GM06990 (cell line): ENCODE measurements around the gene CACNA1A.
"Not testable (repeated sequence)": the region's sequence is repeated elsewhere in the genome, so short reads cannot be mapped to it uniquely, and the experiment has no call there.

ENCODE experiments used
- DNase-seq: peaks from one replicate; pipeline ENCODE4 v3.0.0-alpha.2; 2011; ENCODE audit not compliant: insufficient read length; ENCODE audit errors: extremely low read depth
- H3K27me3 ChIP-seq: replicated peaks from 2 replicates; pipeline ENCODE4 v1.6.0; 2011; ENCODE audit warnings: low read length; ENCODE audit not compliant: control insufficient read depth, insufficient read depth
- H3K36me3 ChIP-seq: 2 replicates; pipeline ENCODE4 v1.5.1; 2011; ENCODE audit warnings: low read length; ENCODE audit not compliant: control insufficient read depth, insufficient read depth
- H3K4me3 ChIP-seq: replicated peaks from 2 replicates; pipeline ENCODE4 v1.5.1; 2011; ENCODE audit warnings: low read depth, mild to moderate bottlenecking, control low read depth, low read length
- TF ChIP-seq, protein P1 (sequence below): IDR thresholded peaks from 2 replicates; pipeline ENCODE4 v1.5.1; 2011; ENCODE audit warnings: low read length, control low read depth, mild to moderate bottlenecking, inconsistent platforms; ENCODE audit not compliant: insufficient read depth, poor library complexity, severe bottlenecking

Gene CACNA1A

GRCh38 chr19:13267131-13267530 is 239.1 kb downstream of the CACNA1A start:
- no peaks in the 10 kb centered on the region for H3K36me3 ChIP-seq
- no peaks in the 10 kb centered on the region for H3K27me3 ChIP-seq
- no peak overlapping the region for H3K4me3 ChIP-seq
- no peak for DNase-seq
- TF ChIP-seq, protein P1, sequence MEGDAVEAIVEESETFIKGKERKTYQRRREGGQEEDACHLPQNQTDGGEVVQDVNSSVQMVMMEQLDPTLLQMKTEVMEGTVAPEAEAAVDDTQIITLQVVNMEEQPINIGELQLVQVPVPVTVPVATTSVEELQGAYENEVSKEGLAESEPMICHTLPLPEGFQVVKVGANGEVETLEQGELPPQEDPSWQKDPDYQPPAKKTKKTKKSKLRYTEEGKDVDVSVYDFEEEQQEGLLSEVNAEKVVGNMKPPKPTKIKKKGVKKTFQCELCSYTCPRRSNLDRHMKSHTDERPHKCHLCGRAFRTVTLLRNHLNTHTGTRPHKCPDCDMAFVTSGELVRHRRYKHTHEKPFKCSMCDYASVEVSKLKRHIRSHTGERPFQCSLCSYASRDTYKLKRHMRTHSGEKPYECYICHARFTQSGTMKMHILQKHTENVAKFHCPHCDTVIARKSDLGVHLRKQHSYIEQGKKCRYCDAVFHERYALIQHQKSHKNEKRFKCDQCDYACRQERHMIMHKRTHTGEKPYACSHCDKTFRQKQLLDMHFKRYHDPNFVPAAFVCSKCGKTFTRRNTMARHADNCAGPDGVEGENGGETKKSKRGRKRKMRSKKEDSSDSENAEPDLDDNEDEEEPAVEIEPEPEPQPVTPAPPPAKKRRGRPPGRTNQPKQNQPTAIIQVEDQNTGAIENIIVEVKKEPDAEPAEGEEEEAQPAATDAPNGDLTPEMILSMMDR = no peak

DNA sequence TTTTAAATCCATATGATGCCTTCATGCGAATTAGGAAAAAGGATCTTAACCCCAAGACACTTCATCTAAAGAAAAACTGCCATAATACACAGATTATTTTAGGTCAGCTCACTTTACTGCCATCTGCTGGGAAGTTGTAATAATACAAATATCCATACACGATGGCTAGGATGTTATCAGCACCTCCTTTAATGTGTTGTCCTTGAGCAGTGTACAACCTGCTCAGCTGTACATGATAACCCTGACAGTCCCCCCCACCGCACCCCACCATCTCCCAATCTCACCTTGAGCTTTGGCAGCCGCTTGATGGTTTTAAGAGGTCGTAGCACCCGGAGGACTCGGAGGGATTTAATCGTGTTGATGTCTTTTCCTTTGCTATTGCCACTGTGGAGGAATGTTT is 243.8 kb downstream of the CACNA1A start:
- Histone ChIP-seq H3K36me3 (no peaks in the 10 kb centered on the region), H3K4me3 (no peak overlapping the region), H3K27me3 (no peaks in the 10 kb centered on the region)
- TF ChIP-seq, protein P1 = peak; percentile 43
- no peak for DNase-seq

- H3K36me3 ChIP-seq = no peaks in the 10 kb centered on the region
- H3K4me3 ChIP-seq = peak overlapping the region; percentile 51
Measured at GRCh38 chr19:13260883-13261653, 245.2 kb downstream of the CACNA1A start.

DNA sequence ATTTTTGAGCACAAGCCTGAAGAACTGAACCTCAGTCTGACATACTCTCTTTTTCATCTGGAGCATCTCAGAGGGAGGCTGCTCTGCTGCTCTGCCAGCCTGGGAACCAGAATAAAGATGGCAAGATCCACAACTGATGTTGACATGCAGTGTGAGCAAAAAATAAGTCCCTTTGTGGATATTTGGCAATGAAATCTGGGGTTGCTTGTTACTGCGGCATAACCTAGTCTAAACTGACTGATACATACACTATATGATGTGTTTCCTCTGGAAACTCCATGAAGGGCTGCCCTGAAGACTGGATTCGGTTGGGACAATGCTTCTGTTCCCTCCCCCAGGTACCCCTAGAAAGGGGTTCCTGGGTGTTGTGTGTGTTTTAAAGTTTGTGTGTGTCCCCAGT is 249.4 kb downstream of the CACNA1A start:
- no peak overlapping the region for H3K4me3 ChIP-seq
- TF ChIP-seq, protein P1 = no peak
- no peak for DNase-seq
- H3K27me3 ChIP-seq = no peaks in the 10 kb centered on the region
- H3K36me3 ChIP-seq = no peaks in the 10 kb centered on the region

More at GRCh38 chr19:13260883-13261653, 245.2 kb downstream of the CACNA1A start:
- peak; percentile 74 for DNase-seq
- H3K27me3 ChIP-seq = no peaks in the 10 kb centered on the region
- TF ChIP-seq, protein P1 = no peak

- not testable (repeated sequence) for DNase-seq, H3K27me3 ChIP-seq, H3K36me3 ChIP-seq, H3K4me3 ChIP-seq
Measured at GRCh38 chr19:13256398-13256797, 249.9 kb downstream of the CACNA1A start.

GRCh38 chr19:13255719-13256059 is 250.6 kb downstream of the CACNA1A start:
- Histone ChIP-seq H3K36me3 (no peaks in the 10 kb centered on the region), H3K4me3 (no peak overlapping the region), H3K27me3 (no peaks in the 10 kb centered on the region)
- TF ChIP-seq, protein P1 = no peak
- DNase-seq = no peak
